HCT116 (cell line): Measurements from ENCODE around the gene RTN4RL1. TPM values are rescaled to one million over a fixed set of nuclear protein-coding genes. Genes with fewer than 3 reads are reported as not detected.

Experiments
- ATAC-seq: fragments of 200-7000 bp; cut with Tn5 transposase; 2 replicates; pipeline ENCODE4 v1.9.1; 2020; ENCODE audit warnings: mild to moderate bottlenecking, moderate library complexity
- BruUV-seq: library from RNA; stranded (reverse); fragments of 400-500 nt; replicated peaks from 2 replicates; lab custom pipeline; 2021; lab: Mats Ljungman, UMichigan
- CTCF ChIA-PET: fragments of 300-600 bp; sonication (Branson Sonifier 250); formaldehyde crosslinking; loops from one replicate; lab custom pipeline; 2021; ENCODE audit warnings: antibody characterized with exemption; lab: Charles Lee
- POLR2A ChIA-PET: fragments of 300-600, 350-600 bp; sonication (Branson Sonifier 250); formaldehyde crosslinking; loops from one replicate; lab custom pipeline; 2021; ENCODE audit warnings: antibody characterized with exemption; lab: Charles Lee
- RAD21 ChIA-PET, 2 experiments: fragments of 300-600 bp; sonication (Branson Sonifier 250); formaldehyde crosslinking; loops; one replicate each; lab custom pipeline; 2023; ENCODE audit warnings: low total read pairs in 2 of 2; ENCODE audit not compliant: uncharacterized antibody in 2 of 2, unreplicated experiment in 2 of 2, low non-redundant PET in 1 of 2; lab: Charles Lee
- DNase-seq: peaks from one replicate; pipeline ENCODE4 v3.0.0-alpha.2; 2010; ENCODE audit warnings: low read depth, low spot score
- H2AFZ ChIP-seq: fragments of 200-600 bp; shearing (Covaris generic), sonication (generic); 2 replicates; pipeline ENCODE4 v1.6.1; 2017; ENCODE audit warnings: low read depth, mixed run types, mixed read lengths, antibody characterized with exemption, low read length; ENCODE audit not compliant: poor library complexity, severe bottlenecking
- H3K27ac ChIP-seq: 2 replicates; pipeline ENCODE4 v1.5.1; 2012; ENCODE audit warnings: low read depth, low read length
- H3K27me3 ChIP-seq: fragments of 200-600 bp; sonication (generic); 2 replicates; pipeline ENCODE4 v1.6.1; 2016; ENCODE audit warnings: mixed run types, low read length, mixed read lengths; ENCODE audit not compliant: insufficient read depth
- H3K36me3 ChIP-seq, 2 experiments: fragments of 200-500 bp in 1 of 2; fragments of 200-600 bp in 1 of 2; sonication (Bioruptor generic) in 1 of 2; sonication (generic) in 1 of 2; 2 replicates each; pipeline versions ENCODE4 v1.5.1 to v1.6.1; 2014 to 2016; ENCODE audit warnings: low read length in 2 of 2, inconsistent platforms in 1 of 2, mixed read lengths in 1 of 2, mixed run types in 1 of 2; ENCODE audit not compliant: insufficient read depth in 2 of 2, control insufficient read depth in 1 of 2
- H3K4me1 ChIP-seq, 2 experiments: fragments of 200-600 bp in 1 of 2; sonication (generic) in 1 of 2; 2 replicates each; pipeline versions ENCODE4 v1.5.1 to v1.6.1; 2012 to 2017; ENCODE audit warnings: low read length in 2 of 2, inconsistent platforms in 1 of 2, mild to moderate bottlenecking in 1 of 2, mixed read lengths in 1 of 2, mixed run types in 1 of 2, moderate library complexity in 1 of 2; ENCODE audit not compliant: insufficient read depth in 2 of 2, control insufficient read depth in 1 of 2
- H3K4me2 ChIP-seq: fragments of 200-600 bp; sonication (generic); 2 replicates; pipeline ENCODE4 v1.6.1; 2017; ENCODE audit warnings: mixed run types, low read length, mixed read lengths
- H3K4me3 ChIP-seq, 2 experiments: fragments of 200-600 bp in 1 of 2; sonication (generic) in 1 of 2; replicated peaks in 1 of 2; 2 replicates each; pipeline ENCODE4 v1.5.1; 2011 to 2016; ENCODE audit warnings: low read length in 2 of 2, control low read depth in 1 of 2, low read depth in 1 of 2, mild to moderate bottlenecking in 1 of 2, mixed read lengths in 1 of 2, mixed run types in 1 of 2
- H3K79me2 ChIP-seq: fragments of 200-600 bp; sonication (generic); 2 replicates; pipeline ENCODE4 v1.6.1; 2017; ENCODE audit warnings: mild to moderate bottlenecking, mixed run types, low read length, moderate library complexity, mixed read lengths; ENCODE audit not compliant: insufficient read depth
- H3K9ac ChIP-seq: fragments of 200-600 bp; sonication (generic); 2 replicates; pipeline ENCODE4 v1.6.1; 2016; ENCODE audit warnings: low read length, mixed read lengths
- H3K9me2 ChIP-seq: fragments of 200-600 bp; sonication (generic), shearing (Covaris generic); 2 replicates; pipeline ENCODE4 v1.6.1; 2017; ENCODE audit warnings: mixed run types, mild to moderate bottlenecking, moderate library complexity; ENCODE audit not compliant: insufficient read depth
- H3K9me3 ChIP-seq, 2 experiments: fragments of 200-500 bp in 1 of 2; fragments of 200-600 bp in 1 of 2; sonication (Bioruptor generic) in 1 of 2; sonication (generic) in 1 of 2; 2 replicates each; pipeline ENCODE4 v1.6.1; 2014 to 2017; ENCODE audit warnings: low read length in 2 of 2, mixed read lengths in 2 of 2, inconsistent platforms in 1 of 2, low read depth in 1 of 2, mild to moderate bottlenecking in 1 of 2, mixed run types in 1 of 2, moderate library complexity in 1 of 2; ENCODE audit not compliant: control insufficient read depth in 1 of 2, insufficient read depth in 1 of 2
- H4K20me1 ChIP-seq: fragments of 200-600 bp; sonication (generic), shearing (Covaris generic); 2 replicates; pipeline ENCODE4 v1.6.1; 2017; ENCODE audit warnings: mixed run types, mild to moderate bottlenecking, moderate library complexity; ENCODE audit not compliant: insufficient read depth
- CBX3 ChIP-seq: IDR thresholded peaks from 2 replicates; pipeline ENCODE4 v1.6.1; 2012; ENCODE audit warnings: low read depth
- CTCF ChIP-seq, 3 experiments: fragments of 200-600 bp in 1 of 3; sonication (generic) in 1 of 3; IDR thresholded peaks in 2 of 3; conservative IDR thresholded peaks in 1 of 3; 2 replicates each; pipeline ENCODE4 v1.5.1; 2012 to 2017; ENCODE audit warnings: low read depth in 2 of 3, low read length in 2 of 3, antibody characterized with exemption in 1 of 3, borderline replicate concordance in 1 of 3, control low read depth in 1 of 3, mild to moderate bottlenecking in 1 of 3, mixed read lengths in 1 of 3, mixed run types in 1 of 3, moderate library complexity in 1 of 3; ENCODE audit not compliant: insufficient read depth in 1 of 3
- EGR1 ChIP-seq: IDR thresholded peaks from 2 replicates; pipeline ENCODE4 v1.6.1; 2012; ENCODE audit warnings: low read depth
- ELF1 ChIP-seq: IDR thresholded peaks from 2 replicates; pipeline ENCODE4 v1.6.1; 2012; ENCODE audit warnings: low read depth, borderline replicate concordance
- EZH2phosphoT487 ChIP-seq: fragments of 200-600 bp; IDR thresholded peaks from 2 replicates; pipeline ENCODE4 v1.6.1; 2018; ENCODE audit warnings: antibody characterized with exemption, borderline replicate concordance
- FOSL1 ChIP-seq: IDR thresholded peaks from 2 replicates; pipeline ENCODE4 v1.6.1; 2012; ENCODE audit warnings: low read depth
- JUND ChIP-seq: IDR thresholded peaks from 2 replicates; pipeline ENCODE4 v1.6.1; 2012
- POLR2A ChIP-seq: IDR thresholded peaks from 2 replicates; pipeline ENCODE4 v1.7.0; 2011; ENCODE audit warnings: borderline replicate concordance; ENCODE audit not compliant: insufficient read depth, insufficient read length; ENCODE audit errors: extremely low read depth
- POLR2AphosphoS5 ChIP-seq: IDR thresholded peaks from 2 replicates; pipeline ENCODE4 v1.6.1; 2011; ENCODE audit warnings: mild to moderate bottlenecking, low read depth, low read length, moderate library complexity
- RAD21 ChIP-seq: IDR thresholded peaks from 2 replicates; pipeline ENCODE4 v1.6.1; 2012; ENCODE audit warnings: low read depth, mild to moderate bottlenecking
- SIN3A ChIP-seq: IDR thresholded peaks from 2 replicates; pipeline ENCODE4 v1.6.1; 2012; ENCODE audit warnings: low read depth
- SP1 ChIP-seq: IDR thresholded peaks from 2 replicates; pipeline ENCODE4 v1.6.1; 2012; ENCODE audit warnings: low read depth
- SRF ChIP-seq: IDR thresholded peaks from 2 replicates; pipeline ENCODE4 v1.6.1; 2012; ENCODE audit warnings: low read depth
- TCF7L2 ChIP-seq: IDR thresholded peaks from 2 replicates; pipeline ENCODE4 v1.7.0; 2011; ENCODE audit warnings: borderline replicate concordance, inconsistent platforms; ENCODE audit not compliant: insufficient read depth, insufficient read length; ENCODE audit errors: extremely low read depth
- YY1 ChIP-seq: IDR thresholded peaks from 2 replicates; pipeline ENCODE4 v1.6.1; 2011; ENCODE audit warnings: low read length, low read depth, moderate library complexity, mild to moderate bottlenecking; ENCODE audit not compliant: insufficient replicate concordance; ENCODE audit errors: extremely low read depth
- ZNF274 ChIP-seq: fragments of 200-500 bp; sonication (Bioruptor generic); IDR thresholded peaks from 2 replicates; pipeline ENCODE4 v1.6.1; 2014; ENCODE audit warnings: mild to moderate bottlenecking, low read depth, low read length, inconsistent platforms
- intact Hi-C: fragments of 100-400 bp; cut with micrococcal nuclease; formaldehyde crosslinking; loops from 2 replicates; pipeline ENCODE4 v1.10.0; 2022
- total RNA-seq: library from RNA; stranded (reverse); gene quantifications from one replicate; pipeline ENCODE4 v1.2.1, GENCODE V29; 2021; ENCODE audit not compliant: unreplicated experiment
- TF ChIP-seq, protein P1 (sequence below): IDR thresholded peaks from 2 replicates; pipeline ENCODE4 v1.6.1; 2012; ENCODE audit warnings: low read depth
- TF ChIP-seq, protein P2 (sequence below): IDR thresholded peaks from 2 replicates; pipeline ENCODE4 v1.6.1; 2011; ENCODE audit warnings: mild to moderate bottlenecking, low read length, moderate library complexity; ENCODE audit not compliant: insufficient replicate concordance; ENCODE audit errors: extremely low read depth

Gene RTN4RL1
- total RNA-seq, 1 experiment from 2014 or later, result 3.7 TPM

DNA sequence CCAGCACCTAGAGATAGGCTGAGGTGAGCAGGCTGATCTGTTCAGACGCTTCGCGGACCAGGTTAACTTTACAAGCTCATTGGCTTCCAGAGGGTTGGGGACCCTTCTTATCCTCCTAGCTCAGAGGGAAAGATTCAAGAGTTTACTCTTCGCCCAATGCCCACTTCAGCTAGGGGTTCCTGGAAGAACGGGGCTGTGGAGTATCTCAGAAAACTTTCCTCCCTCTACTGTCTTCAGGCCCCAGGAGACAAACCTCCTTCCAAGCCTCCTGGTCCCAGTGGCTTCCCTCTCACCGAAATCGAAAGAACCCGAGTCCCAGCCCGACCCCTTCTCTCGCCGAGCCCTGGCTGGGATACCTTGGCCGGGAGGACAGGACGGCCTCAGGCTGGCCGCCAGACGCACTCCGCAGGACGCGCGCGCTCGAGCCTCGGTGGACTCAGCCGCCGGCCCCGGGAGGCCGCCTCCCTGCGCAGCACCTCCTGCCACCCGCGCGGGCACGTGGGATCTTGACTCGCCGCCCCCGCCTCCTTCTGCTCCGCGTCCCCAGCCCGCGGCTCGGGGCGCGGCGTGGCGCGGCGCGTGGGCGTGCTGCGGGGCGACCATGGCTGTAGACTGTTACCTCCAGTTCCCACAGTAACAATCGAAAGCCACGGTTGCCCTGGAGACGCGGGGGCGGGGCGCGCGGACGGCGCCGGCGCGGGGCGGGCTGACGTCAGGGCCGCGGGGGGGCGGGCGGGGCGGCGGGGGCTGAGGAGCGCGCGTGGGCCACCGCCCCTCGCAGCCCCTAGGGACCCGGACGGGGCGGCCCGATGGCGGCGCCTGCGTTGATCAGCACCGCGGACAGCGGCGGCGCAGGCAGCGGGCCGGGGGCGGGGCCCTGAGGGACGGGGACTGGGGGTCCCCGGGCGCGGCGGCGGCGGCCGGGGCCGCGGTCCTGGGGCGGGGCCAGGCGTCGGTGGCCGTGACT, 24.5 kb upstream of the RTN4RL1 start:
- DNase-seq (no peak), ATAC-seq (peak; percentile 71)
- H2AFZ ChIP-seq, result no peak overlapping the region
- no peaks in the 10 kb centered on the region; the same call in 1 of the 2 replicates for H3K79me2 ChIP-seq
- H3K9me3 ChIP-seq, result no peaks in the 10 kb centered on the region
- ChIA-PET CTCF (interaction anchor here (0.7 to 1.0 kb wide), 3 partner anchors 9 to 400 kb away, joined by 4 to 5 read pairs (median 5); partner anchors contain the start of gene RILP), RAD21 (interaction anchor here in 1 of 2 experiments (0.5 kb wide), 1 partner anchor 700 kb away, joined by 5 read pairs; no protein-coding TSS in a partner anchor), POLR2A (no interaction called here)
- no peaks in the 10 kb centered on the region for H3K36me3 ChIP-seq
- H3K27me3 ChIP-seq, result no peaks in the 10 kb centered on the region
- peak overlapping the region; percentile 69 to 74 for H3K4me3 ChIP-seq
- no peaks in the 10 kb centered on the region for H3K9me2 ChIP-seq
- intact Hi-C loops, result no loop called here
- peak overlapping the region; percentile 97 for H3K4me2 ChIP-seq
- BruUV-seq, result no TSS peak
- peak overlapping the region; percentile 46; the same call in 1 of the 2 replicates for H3K27ac ChIP-seq
- no peaks in the 10 kb centered on the region for H4K20me1 ChIP-seq
- H3K4me1 ChIP-seq, result peaks cover 10 to 31% of the 10 kb centered on the region in 2 experiments
- peak overlapping the region; percentile 87 for H3K9ac ChIP-seq
- no peak for TF ChIP-seq TCF7L2
- TF ChIP-seq EGR1, result peak; percentile 93
- no peak for TF ChIP-seq EZH2phosphoT487
- TF ChIP-seq SRF, result no peak
- no peak for TF ChIP-seq ZNF274
- TF ChIP-seq FOSL1, result no peak
- TF ChIP-seq JUND, result no peak
- TF ChIP-seq CBX3, result no peak; the same call in 1 of the 2 replicates
- TF ChIP-seq CTCF (IDR thresholded peaks at IDR 0.05 in 2 of 3, conservative IDR thresholded peaks at IDR 0.05 in 1 of 3; ENCODE audit: borderline replicate concordance in 1 of 3, insufficient read depth in 1 of 3, low read depth in 2 of 3, low read length in 2 of 3), result no peak
- TF ChIP-seq, protein P1, sequence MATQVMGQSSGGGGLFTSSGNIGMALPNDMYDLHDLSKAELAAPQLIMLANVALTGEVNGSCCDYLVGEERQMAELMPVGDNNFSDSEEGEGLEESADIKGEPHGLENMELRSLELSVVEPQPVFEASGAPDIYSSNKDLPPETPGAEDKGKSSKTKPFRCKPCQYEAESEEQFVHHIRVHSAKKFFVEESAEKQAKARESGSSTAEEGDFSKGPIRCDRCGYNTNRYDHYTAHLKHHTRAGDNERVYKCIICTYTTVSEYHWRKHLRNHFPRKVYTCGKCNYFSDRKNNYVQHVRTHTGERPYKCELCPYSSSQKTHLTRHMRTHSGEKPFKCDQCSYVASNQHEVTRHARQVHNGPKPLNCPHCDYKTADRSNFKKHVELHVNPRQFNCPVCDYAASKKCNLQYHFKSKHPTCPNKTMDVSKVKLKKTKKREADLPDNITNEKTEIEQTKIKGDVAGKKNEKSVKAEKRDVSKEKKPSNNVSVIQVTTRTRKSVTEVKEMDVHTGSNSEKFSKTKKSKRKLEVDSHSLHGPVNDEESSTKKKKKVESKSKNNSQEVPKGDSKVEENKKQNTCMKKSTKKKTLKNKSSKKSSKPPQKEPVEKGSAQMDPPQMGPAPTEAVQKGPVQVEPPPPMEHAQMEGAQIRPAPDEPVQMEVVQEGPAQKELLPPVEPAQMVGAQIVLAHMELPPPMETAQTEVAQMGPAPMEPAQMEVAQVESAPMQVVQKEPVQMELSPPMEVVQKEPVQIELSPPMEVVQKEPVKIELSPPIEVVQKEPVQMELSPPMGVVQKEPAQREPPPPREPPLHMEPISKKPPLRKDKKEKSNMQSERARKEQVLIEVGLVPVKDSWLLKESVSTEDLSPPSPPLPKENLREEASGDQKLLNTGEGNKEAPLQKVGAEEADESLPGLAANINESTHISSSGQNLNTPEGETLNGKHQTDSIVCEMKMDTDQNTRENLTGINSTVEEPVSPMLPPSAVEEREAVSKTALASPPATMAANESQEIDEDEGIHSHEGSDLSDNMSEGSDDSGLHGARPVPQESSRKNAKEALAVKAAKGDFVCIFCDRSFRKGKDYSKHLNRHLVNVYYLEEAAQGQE, result no peak; the same call in 1 of the 2 replicates
- TF ChIP-seq ELF1, result no peak
- no peak for TF ChIP-seq YY1
- 0 out of 2 replicates have a peak, but pooled peaks have one; percentile 32 for TF ChIP-seq POLR2AphosphoS5
- TF ChIP-seq, protein P2, sequence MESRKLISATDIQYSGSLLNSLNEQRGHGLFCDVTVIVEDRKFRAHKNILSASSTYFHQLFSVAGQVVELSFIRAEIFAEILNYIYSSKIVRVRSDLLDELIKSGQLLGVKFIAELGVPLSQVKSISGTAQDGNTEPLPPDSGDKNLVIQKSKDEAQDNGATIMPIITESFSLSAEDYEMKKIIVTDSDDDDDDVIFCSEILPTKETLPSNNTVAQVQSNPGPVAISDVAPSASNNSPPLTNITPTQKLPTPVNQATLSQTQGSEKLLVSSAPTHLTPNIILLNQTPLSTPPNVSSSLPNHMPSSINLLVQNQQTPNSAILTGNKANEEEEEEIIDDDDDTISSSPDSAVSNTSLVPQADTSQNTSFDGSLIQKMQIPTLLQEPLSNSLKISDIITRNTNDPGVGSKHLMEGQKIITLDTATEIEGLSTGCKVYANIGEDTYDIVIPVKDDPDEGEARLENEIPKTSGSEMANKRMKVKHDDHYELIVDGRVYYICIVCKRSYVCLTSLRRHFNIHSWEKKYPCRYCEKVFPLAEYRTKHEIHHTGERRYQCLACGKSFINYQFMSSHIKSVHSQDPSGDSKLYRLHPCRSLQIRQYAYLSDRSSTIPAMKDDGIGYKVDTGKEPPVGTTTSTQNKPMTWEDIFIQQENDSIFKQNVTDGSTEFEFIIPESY, result no peak
- no peak for TF ChIP-seq SP1
- no peak for TF ChIP-seq POLR2A
- peak; percentile 73; the same call in 1 of the 2 replicates for TF ChIP-seq SIN3A
- no peak for TF ChIP-seq RAD21
